Hematopoietic multipotent progenitor cell treated with erythropoietin and hydrocortisone succinate and interleukin-3 and kit ligand, for 4 days (in vitro differentiated cells): ENCODE measurements around the gene TMCO4.

ENCODE experiments used
- DNase-seq: peaks from one replicate; pipeline ENCODE4 v3.0.0-alpha.2; 2015

The TMCO4 gene

GRCh38 chr1:19710825-19711611 lies 88.7 kb downstream of the TMCO4 start:
- DNase-seq, result no peak

GRCh38 chr1:19709260-19709793 lies 90.4 kb downstream of the TMCO4 start:
- DNase-seq, result no peak

- no peak for DNase-seq
These were observed 91.1 kb downstream of the TMCO4 start for GRCh38 chr1:19708567-19709110.

- DNase-seq, result no peak
These were observed 93.6 kb downstream of the TMCO4 start for GRCh38 chr1:19706136-19706535.

- DNase-seq, result no peak
These were observed 94.3 kb downstream of the TMCO4 start for GRCh38 chr1:19705464-19705863.

- DNase-seq, result peak; percentile 70
These were observed 95.2 kb downstream of the TMCO4 start for GRCh38 chr1:19704247-19705113.

- DNase-seq, result no peak
These were observed 96.4 kb downstream of the TMCO4 start for GRCh38 chr1:19703280-19703679.

- no peak for DNase-seq
These were observed 99.5 kb downstream of the TMCO4 start for GRCh38 chr1:19700079-19700777.

GRCh38 chr1:19698181-19698580 lies 101.5 kb downstream of the TMCO4 start:
- no peak for DNase-seq

GRCh38 chr1:19696820-19697219 lies 102.9 kb downstream of the TMCO4 start:
- no peak for DNase-seq

GRCh38 chr1:19695772-19696171 lies 103.9 kb downstream of the TMCO4 start:
- DNase-seq, result no peak

GRCh38 chr1:19694298-19694697 lies 105.4 kb downstream of the TMCO4 start:
- DNase-seq, result no peak

- DNase-seq, result no peak
These were observed 109.4 kb downstream of the TMCO4 start for GRCh38 chr1:19690342-19690741.

- no peak for DNase-seq
These were observed 109.9 kb downstream of the TMCO4 start for GRCh38 chr1:19689856-19690255.

- no peak for DNase-seq
These were observed 110.5 kb downstream of the TMCO4 start for GRCh38 chr1:19689085-19689757.

- no peak for DNase-seq
These were observed 111.5 kb downstream of the TMCO4 start for GRCh38 chr1:19688041-19688842.

- no peak for DNase-seq
These were observed 112.3 kb downstream of the TMCO4 start for GRCh38 chr1:19687414-19687813.

- DNase-seq, result no peak
These were observed 113.7 kb downstream of the TMCO4 start for GRCh38 chr1:19685994-19686393.

GRCh38 chr1:19684677-19685076 lies 115.0 kb downstream of the TMCO4 start:
- no peak for DNase-seq

- DNase-seq, result no peak
These were observed 116.4 kb downstream of the TMCO4 start for GRCh38 chr1:19683351-19683750.

GRCh38 chr1:19682901-19683300 lies 116.8 kb downstream of the TMCO4 start:
- DNase-seq, result no peak
